HG03457 (cell line): ENCODE results near the gene SIRPB1.
"Not testable (repeated sequence)": the region's sequence is repeated elsewhere in the genome, so short reads cannot be mapped to it uniquely, and the experiment has no call there.

Experiments used
- ATAC-seq: cut with Tn5 transposase; IDR thresholded peaks from one replicate; pipeline ENCODE4 v1.9.1; 2021; ENCODE audit warnings: moderate number of reproducible peaks; ENCODE audit not compliant: unreplicated experiment

Gene SIRPB1

GRCh38 chr20:1619861-1620444, at the start of gene SIRPB1:
Gene SIRPB1 (minus strand): TSS chr20:1620009. CDS start chr20:1619944, 65 bp downstream.
- ATAC-seq: no peak

GRCh38 chr20:1669304-1669703, 49.5 kb upstream of the SIRPB1 start:
- no peak for ATAC-seq

- ATAC-seq: no peak
Measured at GRCh38 chr20:1667502-1668085, 47.8 kb upstream of the SIRPB1 start.

- ATAC-seq: no peak
Measured at GRCh38 chr20:1666802-1667201, 47.0 kb upstream of the SIRPB1 start.

- no peak for ATAC-seq
Measured at GRCh38 chr20:1665345-1665744, 45.5 kb upstream of the SIRPB1 start.

- ATAC-seq: no peak
Measured at GRCh38 chr20:1664911-1665310, 45.1 kb upstream of the SIRPB1 start.

GRCh38 chr20:1663917-1664316, 44.1 kb upstream of the SIRPB1 start:
- no peak for ATAC-seq

- ATAC-seq: no peak
Measured at GRCh38 chr20:1661542-1662299, 41.9 kb upstream of the SIRPB1 start.

- no peak for ATAC-seq
Measured at GRCh38 chr20:1660246-1660645, 40.4 kb upstream of the SIRPB1 start.

- no peak for ATAC-seq
Measured at GRCh38 chr20:1657556-1658334, 37.9 kb upstream of the SIRPB1 start, which contains the start of gene SIRPG. Gene SIRPG (minus strand): TSS chr20:1657779. CDS start chr20:1657714, 65 bp downstream.

GRCh38 chr20:1656844-1657243, 37.0 kb upstream of the SIRPB1 start:
- no peak for ATAC-seq

- ATAC-seq: no peak
Measured at GRCh38 chr20:1654996-1655395, 35.2 kb upstream of the SIRPB1 start.

GRCh38 chr20:1652960-1653359, 33.2 kb upstream of the SIRPB1 start:
- no peak for ATAC-seq

GRCh38 chr20:1652104-1652503, 32.3 kb upstream of the SIRPB1 start:
- no peak for ATAC-seq

GRCh38 chr20:1651268-1652058, 31.7 kb upstream of the SIRPB1 start:
- no peak for ATAC-seq

- ATAC-seq: no peak
Measured at GRCh38 chr20:1648101-1648500, 28.3 kb upstream of the SIRPB1 start.

GRCh38 chr20:1646975-1647431, 27.2 kb upstream of the SIRPB1 start:
- ATAC-seq: no peak

- ATAC-seq: no peak
Measured at GRCh38 chr20:1644101-1644962, 24.5 kb upstream of the SIRPB1 start.

GRCh38 chr20:1638643-1639042, 18.8 kb upstream of the SIRPB1 start:
- not testable (repeated sequence) for ATAC-seq

GRCh38 chr20:1637755-1638154, 17.9 kb upstream of the SIRPB1 start:
- no peak for ATAC-seq
